CD4-positive, alpha-beta T cell (primary cell): ENCODE measurements around the gene LPAR3. TPM values are rescaled to one million over a fixed set of nuclear protein-coding genes. Genes with fewer than 3 reads are reported as not detected.

Experiments
- ATAC-seq: fragments of 200-7000 bp; cut with Tn5 transposase; one replicate; pipeline ENCODE4 v1.10.0; 2022; ENCODE audit warnings: mild to moderate bottlenecking; ENCODE audit not compliant: poor library complexity
- CTCF ChIA-PET: fragments of 350-600 bp; sonication (Branson Sonifier 250); formaldehyde crosslinking; loops from one replicate; lab custom pipeline; 2021; ENCODE audit warnings: antibody characterized with exemption, inconsistent platforms; lab: Charles Lee
- POLR2A ChIA-PET: fragments of 350-600 bp; sonication (Branson Sonifier 250); formaldehyde crosslinking; loops from one replicate; lab custom pipeline; 2021; ENCODE audit warnings: antibody characterized with exemption, inconsistent platforms; lab: Charles Lee
- DNase-seq, 14 experiments: peaks; one replicate each; pipeline ENCODE4 v3.0.0-alpha.2; 2013 to 2020; ENCODE audit warnings: mixed read lengths in 2 of 14
- H3K27ac ChIP-seq, 2 donors: one replicate each; pipeline versions ENCODE4 v1.5.1 to v1.7.0; 2013; ENCODE audit warnings: low read length in 2 of 2, low read depth in 1 of 2, mild to moderate bottlenecking in 1 of 2
- H3K27me3 ChIP-seq, 2 experiments: 1 replicate in 1 of 2; 2 replicates in 1 of 2; pipeline versions ENCODE4 v1.6.1 to v1.7.0; 2013; ENCODE audit warnings: low read length in 2 of 2, control low read depth in 1 of 2, mild to moderate bottlenecking in 1 of 2, moderate library complexity in 1 of 2; ENCODE audit not compliant: insufficient read depth in 2 of 2, control insufficient read depth in 1 of 2
- H3K36me3 ChIP-seq: one replicate; pipeline ENCODE4 v1.6.1; 2013; ENCODE audit warnings: low read length, control low read depth; ENCODE audit not compliant: insufficient read depth
- H3K4me1 ChIP-seq: one replicate; pipeline ENCODE4 v1.6.1; 2013; ENCODE audit warnings: low read length, control low read depth; ENCODE audit not compliant: insufficient read depth
- H3K4me3 ChIP-seq: one replicate; pipeline ENCODE4 v1.5.1; 2013; ENCODE audit warnings: mild to moderate bottlenecking, low read length, moderate library complexity
- H3K9me3 ChIP-seq, 2 experiments: 1 replicate in 1 of 2; 2 replicates in 1 of 2; pipeline versions ENCODE4 v1.6.1 to v1.7.0; 2013; ENCODE audit warnings: low read length in 2 of 2, mild to moderate bottlenecking in 2 of 2, control low read depth in 1 of 2, moderate library complexity in 1 of 2; ENCODE audit not compliant: control insufficient read depth in 1 of 2, insufficient read depth in 1 of 2
- H3K27ac Mint-ChIP-seq: one replicate; pipeline ENCODE4 v1.8.0; 2020; ENCODE audit warnings: mixed read lengths
- H3K27me3 Mint-ChIP-seq: one replicate; pipeline ENCODE4 v1.8.0; 2021; ENCODE audit warnings: mixed read lengths
- H3K36me3 Mint-ChIP-seq: one replicate; pipeline ENCODE4 v1.8.0; 2021; ENCODE audit warnings: low read depth, mixed read lengths
- H3K4me1 Mint-ChIP-seq: one replicate; pipeline ENCODE4 v1.8.0; 2021; ENCODE audit warnings: low read depth, mixed read lengths
- H3K4me3 Mint-ChIP-seq: one replicate; pipeline ENCODE4 v1.8.0; 2020; ENCODE audit warnings: mild to moderate bottlenecking, mixed read lengths
- H3K9me3 Mint-ChIP-seq: one replicate; pipeline ENCODE4 v1.8.0; 2020; ENCODE audit warnings: mixed read lengths
- intact Hi-C, 2 experiments: fragments of 100-400 bp; cut with DNase I in 1 of 2; cut with micrococcal nuclease in 1 of 2; formaldehyde crosslinking; loops; one replicate each; pipeline versions ENCODE4 v1.15.1 to v1.9.0; 2023 to 2025; cut with DNase I, micrococcal nuclease
- total RNA-seq, 174 experiments: library from RNA in 2 of 174; stranded (reverse) in 2 of 174; gene quantifications; one replicate each; pipeline ENCODE4 v1.2.3 and lab custom pipeline; 2021 to 2026
- TF ChIP-seq, protein P1 (sequence below): fragments of 200-600 bp; IDR thresholded peaks from one replicate; pipeline ENCODE4 v1.8.0; 2022; ENCODE audit warnings: antibody characterized with exemption, mild to moderate bottlenecking

The LPAR3 gene
- total RNA-seq, 2 experiments from 2014 or later: 0.25 to 0.87 TPM

GRCh38 chr1:84855168-84855567 lies 37.8 kb downstream of the LPAR3 start:
- no peak overlapping the region for H3K4me3 ChIP-seq
- H3K4me3 Mint-ChIP-seq: no peak overlapping the region
- ATAC-seq: no peak
- H3K27ac ChIP-seq: peak overlapping the region in 1 of 2 donors; percentile 49
- H3K27ac Mint-ChIP-seq: peak overlapping the region; percentile 66
- H3K36me3 Mint-ChIP-seq: no peaks in the 10 kb centered on the region
- no peaks in the 10 kb centered on the region for H3K36me3 ChIP-seq
- H3K4me1 Mint-ChIP-seq: peaks cover 52% of the 10 kb centered on the region
- no peaks in the 10 kb centered on the region for H3K27me3 Mint-ChIP-seq
- CTCF ChIA-PET: no interaction called here
- H3K27me3 ChIP-seq: no peaks in the 10 kb centered on the region
- H3K4me1 ChIP-seq: peaks cover 24% of the 10 kb centered on the region
- no peak for DNase-seq
- TF ChIP-seq, protein P1, sequence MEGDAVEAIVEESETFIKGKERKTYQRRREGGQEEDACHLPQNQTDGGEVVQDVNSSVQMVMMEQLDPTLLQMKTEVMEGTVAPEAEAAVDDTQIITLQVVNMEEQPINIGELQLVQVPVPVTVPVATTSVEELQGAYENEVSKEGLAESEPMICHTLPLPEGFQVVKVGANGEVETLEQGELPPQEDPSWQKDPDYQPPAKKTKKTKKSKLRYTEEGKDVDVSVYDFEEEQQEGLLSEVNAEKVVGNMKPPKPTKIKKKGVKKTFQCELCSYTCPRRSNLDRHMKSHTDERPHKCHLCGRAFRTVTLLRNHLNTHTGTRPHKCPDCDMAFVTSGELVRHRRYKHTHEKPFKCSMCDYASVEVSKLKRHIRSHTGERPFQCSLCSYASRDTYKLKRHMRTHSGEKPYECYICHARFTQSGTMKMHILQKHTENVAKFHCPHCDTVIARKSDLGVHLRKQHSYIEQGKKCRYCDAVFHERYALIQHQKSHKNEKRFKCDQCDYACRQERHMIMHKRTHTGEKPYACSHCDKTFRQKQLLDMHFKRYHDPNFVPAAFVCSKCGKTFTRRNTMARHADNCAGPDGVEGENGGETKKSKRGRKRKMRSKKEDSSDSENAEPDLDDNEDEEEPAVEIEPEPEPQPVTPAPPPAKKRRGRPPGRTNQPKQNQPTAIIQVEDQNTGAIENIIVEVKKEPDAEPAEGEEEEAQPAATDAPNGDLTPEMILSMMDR: no peak
- intact Hi-C loops: no loop called here
- no peaks in the 10 kb centered on the region for H3K9me3 ChIP-seq
- H3K9me3 Mint-ChIP-seq: no peaks in the 10 kb centered on the region
- POLR2A ChIA-PET: no interaction called here

- Histone ChIP-seq H3K27me3 (no peaks in the 10 kb centered on the region), H3K36me3 (no peaks in the 10 kb centered on the region), H3K4me3 (no peak overlapping the region), H3K4me1 (peaks cover 24% of the 10 kb centered on the region), H3K9me3 (no peaks in the 10 kb centered on the region), H3K27ac (peak overlapping the region in 1 of 2 donors; percentile 76)
- intact Hi-C loops: no loop called here
- H3K27me3 Mint-ChIP-seq: no peaks in the 10 kb centered on the region
- POLR2A ChIA-PET: no interaction called here
- TF ChIP-seq, protein P1: no peak
- ATAC-seq (peak; percentile 98), DNase-seq (peak in 8 of 14 experiments; percentile 17 to 84 (median 40))
- CTCF ChIA-PET: no interaction called here
- H3K4me1 Mint-ChIP-seq: peaks cover 41% of the 10 kb centered on the region
- H3K4me3 Mint-ChIP-seq: no peak overlapping the region
- H3K36me3 Mint-ChIP-seq: no peaks in the 10 kb centered on the region
- no peaks in the 10 kb centered on the region for H3K9me3 Mint-ChIP-seq
- H3K27ac Mint-ChIP-seq: peak overlapping the region; percentile 66
These were observed 39.0 kb downstream of the LPAR3 start for GRCh38 chr1:84853741-84854721.

DNA sequence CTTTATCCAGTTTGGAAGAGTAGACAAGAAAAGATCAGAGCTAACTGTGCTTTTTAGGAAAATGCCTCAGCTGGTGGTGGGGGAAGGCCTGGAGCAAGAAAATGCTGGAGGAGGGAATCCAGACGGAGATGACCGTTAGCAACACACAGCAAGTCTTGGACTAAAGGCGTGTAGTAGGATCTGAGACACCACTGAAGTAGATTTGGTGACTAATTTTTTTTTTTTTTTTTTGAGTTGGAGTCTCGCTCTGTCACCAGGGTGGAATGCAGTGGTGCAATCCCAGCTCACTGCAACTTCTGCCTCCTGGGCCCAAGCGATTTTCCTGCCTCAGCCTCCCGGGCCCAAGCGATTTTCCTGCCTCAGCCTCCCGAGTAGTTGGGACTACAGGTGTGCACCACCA lies 41.2 kb downstream of the LPAR3 start:
- intact Hi-C loops: no loop called here
- POLR2A ChIA-PET: no interaction called here
- TF ChIP-seq, protein P1: no peak
- H3K27ac Mint-ChIP-seq: no peak overlapping the region
- DNase-seq (no peak), ATAC-seq (no peak)
- no peak overlapping the region for H3K4me3 ChIP-seq
- CTCF ChIA-PET: interaction anchor here (1.2 kb wide), 1 partner anchor 8 kb away, joined by 3 read pairs; no protein-coding TSS in a partner anchor
- H3K27me3 Mint-ChIP-seq: no peaks in the 10 kb centered on the region
- no peak overlapping the region for H3K27ac ChIP-seq
- H3K36me3 Mint-ChIP-seq: no peaks in the 10 kb centered on the region
- peaks cover 36% of the 10 kb centered on the region for H3K4me1 ChIP-seq
- H3K9me3 ChIP-seq: no peaks in the 10 kb centered on the region
- H3K27me3 ChIP-seq: no peaks in the 10 kb centered on the region
- H3K36me3 ChIP-seq: no peaks in the 10 kb centered on the region
- H3K9me3 Mint-ChIP-seq: no peaks in the 10 kb centered on the region
- H3K4me1 Mint-ChIP-seq: peaks cover 46% of the 10 kb centered on the region
- H3K4me3 Mint-ChIP-seq: no peak overlapping the region
